Chondrocyte (in vitro differentiated cells): Measurements from ENCODE around the gene DNM3. TPM values are rescaled to one million over a fixed set of nuclear protein-coding genes. Genes with fewer than 3 reads are reported as not detected.
A peak's percentile ranks its signal among the peaks of the same experiment; 100 is the strongest.

Experiments
- DNase-seq: peaks from one replicate; pipeline ENCODE4 v3.0.0; 2021; ENCODE audit warnings: mixed read lengths, low spot score
- H3K27ac Mint-ChIP-seq: one replicate; pipeline ENCODE4 v1.8.0; 2021; ENCODE audit warnings: mild to moderate bottlenecking, moderate library complexity, mixed read lengths; ENCODE audit not compliant: unreplicated experiment
- H3K27me3 Mint-ChIP-seq: 2 replicates; pipeline ENCODE4 v1.8.0; 2021; ENCODE audit warnings: low read depth, mixed read lengths
- H3K36me3 Mint-ChIP-seq: 2 replicates; pipeline ENCODE4 v1.8.0; 2021; ENCODE audit warnings: low read depth, mixed read lengths
- H3K4me1 Mint-ChIP-seq: 2 replicates; pipeline ENCODE4 v1.8.0; 2021; ENCODE audit warnings: low read depth, mild to moderate bottlenecking, mixed read lengths
- H3K4me3 Mint-ChIP-seq: one replicate; pipeline ENCODE4 v1.8.0; 2021; ENCODE audit warnings: mild to moderate bottlenecking, moderate library complexity, mixed read lengths; ENCODE audit not compliant: unreplicated experiment
- H3K9me3 Mint-ChIP-seq: 2 replicates; pipeline ENCODE4 v1.8.0; 2021; ENCODE audit warnings: low read depth, mixed read lengths
- CTCF ChIP-seq: fragments of 200-600 bp; sonication (generic); IDR thresholded peaks from 2 replicates; pipeline ENCODE4 v1.5.0; 2021; ENCODE audit warnings: antibody characterized with exemption, mild to moderate bottlenecking, moderate library complexity
- total RNA-seq: library from RNA; stranded (reverse); gene quantifications from 3 replicates; pipeline ENCODE4 v1.2.1, GENCODE V29; 2021

The DNM3 gene
- total RNA-seq, 1 donor from 2014 or later, result 12.4 TPM

GRCh38 chr1:172147541-172147940 is 306.2 kb downstream of the DNM3 start:
- Mint-ChIP-seq H3K27me3 (no peaks in the 10 kb centered on the region), H3K4me1 (peaks cover 30% of the 10 kb centered on the region), H3K4me3 (no peak overlapping the region), H3K27ac (peak overlapping the region; percentile 29), H3K36me3 (peaks cover 15% of the 10 kb centered on the region), H3K9me3 (no peaks in the 10 kb centered on the region)
- DNase-seq, result no peak
- no peak for TF ChIP-seq CTCF

- peaks cover 11% of the 10 kb centered on the region for H3K36me3 Mint-ChIP-seq
- no peak overlapping the region for H3K4me3 Mint-ChIP-seq
These were observed 306.9 kb downstream of the DNM3 start for GRCh38 chr1:172148213-172148612.

GRCh38 chr1:172148707-172149106 is 307.4 kb downstream of the DNM3 start:
- Mint-ChIP-seq H3K4me1 (peaks cover 36% of the 10 kb centered on the region), H3K27me3 (no peaks in the 10 kb centered on the region), H3K27ac (no peak overlapping the region), H3K36me3 (peaks cover 6% of the 10 kb centered on the region), H3K9me3 (no peaks in the 10 kb centered on the region), H3K4me3 (no peak overlapping the region)
- DNase-seq, result no peak
- TF ChIP-seq CTCF, result no peak

More at GRCh38 chr1:172148213-172148612, 306.9 kb downstream of the DNM3 start:
- Mint-ChIP-seq H3K27me3 (no peaks in the 10 kb centered on the region), H3K27ac (no peak overlapping the region), H3K4me1 (peaks cover 32% of the 10 kb centered on the region), H3K9me3 (no peaks in the 10 kb centered on the region)
- no peak for TF ChIP-seq CTCF
- no peak for DNase-seq

GRCh38 chr1:172149346-172149745 is 308.0 kb downstream of the DNM3 start:
- no peak for TF ChIP-seq CTCF
- H3K27me3 Mint-ChIP-seq, result no peaks in the 10 kb centered on the region
- peaks cover 2% of the 10 kb centered on the region for H3K36me3 Mint-ChIP-seq
- H3K4me3 Mint-ChIP-seq, result no peak overlapping the region
- DNase-seq, result no peak
- peaks cover 38% of the 10 kb centered on the region for H3K4me1 Mint-ChIP-seq
- no peak overlapping the region for H3K27ac Mint-ChIP-seq
- H3K9me3 Mint-ChIP-seq, result no peaks in the 10 kb centered on the region

- TF ChIP-seq CTCF, result no peak
- H3K4me3 Mint-ChIP-seq, result peak overlapping the region; percentile 23
- H3K27ac Mint-ChIP-seq, result peak overlapping the region; percentile 92
- no peak for DNase-seq
- no peaks in the 10 kb centered on the region for H3K27me3 Mint-ChIP-seq
- peaks cover 18% of the 10 kb centered on the region for H3K4me1 Mint-ChIP-seq
- H3K36me3 Mint-ChIP-seq, result no peaks in the 10 kb centered on the region
- H3K9me3 Mint-ChIP-seq, result no peaks in the 10 kb centered on the region
These were observed 313.3 kb downstream of the DNM3 start for GRCh38 chr1:172154551-172154950.
